HEK293 (cell line): Measurements from ENCODE around the gene COL6A5.

Source experiments
- GLI2 ChIP-seq: fragments of 450-650 bp; formaldehyde crosslinking; IDR thresholded peaks from 2 replicates; pipeline ENCODE4; 2017; ENCODE audit warnings: missing biosample characterization, missing genetic modification characterization, low read depth, borderline replicate concordance
- HOXA7 ChIP-seq: sonication (generic); formaldehyde crosslinking; IDR thresholded peaks from 2 replicates; pipeline ENCODE4 v1.8.1; 2022; ENCODE audit warnings: missing genetic modification reagents, borderline replicate concordance
- HOXD13 ChIP-seq: sonication (generic); formaldehyde crosslinking; IDR thresholded peaks from 2 replicates; pipeline ENCODE4 v1.8.0; 2022; ENCODE audit warnings: missing genetic modification reagents, borderline replicate concordance
- KLF8 ChIP-seq: fragments of 450-650 bp; formaldehyde crosslinking; IDR thresholded peaks from 2 replicates; pipeline ENCODE4 v1.5.1; 2016; ENCODE audit warnings: missing biosample characterization, missing genetic modification characterization
- OSR2 ChIP-seq: fragments of 450-650 bp; formaldehyde crosslinking; IDR thresholded peaks from 2 replicates; pipeline ENCODE4 v1.5.1; 2016; ENCODE audit warnings: missing biosample characterization, missing genetic modification characterization
- PRDM6 ChIP-seq: fragments of 450-650 bp; formaldehyde crosslinking; IDR thresholded peaks from 2 replicates; pipeline ENCODE4 v1.5.1; 2017; ENCODE audit warnings: missing biosample characterization, missing genetic modification characterization
- REST ChIP-seq: fragments of 450-650 bp; formaldehyde crosslinking; IDR thresholded peaks from 2 replicates; pipeline ENCODE4 v1.5.1; 2016; ENCODE audit warnings: missing biosample characterization, missing genetic modification characterization
- TSHZ1 ChIP-seq: fragments of 450-650 bp; formaldehyde crosslinking; IDR thresholded peaks from 2 replicates; pipeline ENCODE4 v1.5.1; 2016; ENCODE audit warnings: missing biosample characterization, missing genetic modification characterization, borderline replicate concordance
- ZBTB17 ChIP-seq: fragments of 450-650 bp; formaldehyde crosslinking; IDR thresholded peaks from 2 replicates; pipeline ENCODE4 v1.5.1; 2016; ENCODE audit warnings: missing biosample characterization, missing genetic modification characterization
- ZBTB49 ChIP-seq: fragments of 450-650 bp; formaldehyde crosslinking; IDR thresholded peaks from 2 replicates; pipeline ENCODE4 v1.5.1; 2016; ENCODE audit warnings: missing biosample characterization, missing genetic modification characterization, low read depth
- ZBTB6 ChIP-seq: fragments of 450-650 bp; formaldehyde crosslinking; IDR thresholded peaks from 2 replicates; pipeline ENCODE4 v1.5.1; 2017; ENCODE audit warnings: missing biosample characterization, missing genetic modification characterization
- ZNF280C ChIP-seq: fragments of 450-650 bp; formaldehyde crosslinking; IDR thresholded peaks from 2 replicates; pipeline ENCODE4 v1.5.1; 2016; ENCODE audit warnings: missing biosample characterization, missing genetic modification characterization
- ZNF404 ChIP-seq: fragments of 450-650 bp; formaldehyde crosslinking; IDR thresholded peaks from 2 replicates; pipeline ENCODE4 v1.5.1; 2017; ENCODE audit warnings: missing biosample characterization, missing genetic modification characterization
- ZNF518A ChIP-seq: fragments of 450-650 bp; formaldehyde crosslinking; conservative IDR thresholded peaks from 2 replicates; pipeline ENCODE4 v1.5.1; 2016; ENCODE audit warnings: low read depth, missing biosample characterization, missing genetic modification characterization
- ZNF610 ChIP-seq: fragments of 450-650 bp; formaldehyde crosslinking; IDR thresholded peaks from 2 replicates; pipeline ENCODE4 v1.5.1; 2016; ENCODE audit warnings: missing biosample characterization, missing genetic modification characterization, borderline replicate concordance
- ZNF639 ChIP-seq: fragments of 450-650 bp; formaldehyde crosslinking; IDR thresholded peaks from 2 replicates; pipeline ENCODE4 v1.5.1; 2016; ENCODE audit warnings: missing biosample characterization, missing genetic modification characterization
- ZNF670 ChIP-seq: fragments of 450-650 bp; formaldehyde crosslinking; IDR thresholded peaks from 2 replicates; pipeline ENCODE4 v1.5.1; 2016; ENCODE audit warnings: missing biosample characterization, missing genetic modification characterization, low read depth

Gene COL6A5

GRCh38 chr3:130425484-130425883 is 80.0 kb downstream of the COL6A5 start (continued):
- TF ChIP-seq ZNF280C (tag by site-specific recombination) (no peak), ZBTB17 (tag by site-specific recombination) (peak; percentile 72), GLI2 (tag by site-specific recombination) (peak; percentile 75), KLF8 (0 out of 2 replicates have a peak, but pooled peaks have one; percentile 48), ZNF404 (tag by site-specific recombination) (no peak), TSHZ1 (tag by site-specific recombination) (peak; percentile 97), HOXA7 (no peak), ZNF518A (tag by site-specific recombination) (peak; percentile 50; the same call in 1 of the 2 replicates), ZBTB49 (tag by site-specific recombination) (no peak), REST (tag by site-specific recombination) (no peak), HOXD13 (CRISPR knock-in tag) (0 out of 2 replicates have a peak, but pooled peaks have one; percentile 72), ZNF610 (tag by site-specific recombination) (peak; percentile 52; the same call in 1 of the 2 replicates), OSR2 (tag by site-specific recombination) (peak; percentile 99), ZNF670 (tag by site-specific recombination) (no peak), PRDM6 (peak; percentile 97), ZNF639 (tag by site-specific recombination) (peak; percentile 92), ZBTB6 (peak; percentile 81)
